SU-DHL-6 (cell line): ENCODE data around the gene MS4A1.

Source experiments
- H2AFZ ChIP-seq: fragments of 200-600 bp; sonication (generic); 2 replicates; pipeline ENCODE4 v1.6.1; 2014; ENCODE audit warnings: low read depth, mild to moderate bottlenecking, moderate library complexity, mixed read lengths, antibody characterized with exemption, low read length; ENCODE audit not compliant: severe bottlenecking
- H3F3A ChIP-seq: fragments of 200-600 bp; shearing (Covaris generic); 2 replicates; pipeline ENCODE4 v1.6.0; 2016; ENCODE audit warnings: antibody characterized with exemption, mild to moderate bottlenecking; ENCODE audit not compliant: insufficient read depth
- H3K27ac ChIP-seq: fragments of 200-600 bp; sonication (generic); 2 replicates; pipeline ENCODE4 v1.5.1; 2016; ENCODE audit warnings: low read depth, mild to moderate bottlenecking, low read length, moderate library complexity, mixed read lengths
- H3K27me3 ChIP-seq: fragments of 200-600 bp; sonication (generic), shearing (Covaris generic); 2 replicates; pipeline ENCODE4 v1.6.0; 2014; ENCODE audit warnings: mild to moderate bottlenecking, low read length
- H3K36me3 ChIP-seq: fragments of 200-600 bp; sonication (generic); 2 replicates; pipeline ENCODE4 v1.6.1; 2014; ENCODE audit warnings: mild to moderate bottlenecking, low read length, mixed read lengths
- H3K4me2 ChIP-seq: fragments of 300-600, 200-600 bp; shearing (Covaris generic), sonication (generic); 2 replicates; pipeline ENCODE4 v1.6.0; 2014; ENCODE audit warnings: low read length, low read depth, mild to moderate bottlenecking; ENCODE audit not compliant: poor library complexity, severe bottlenecking
- H3K4me3 ChIP-seq: fragments of 200-600 bp; sonication (generic); 2 replicates; pipeline ENCODE4 v1.5.1; 2014; ENCODE audit warnings: antibody characterized with exemption, low read length, mild to moderate bottlenecking, mixed read lengths; ENCODE audit not compliant: insufficient read depth, poor library complexity, severe bottlenecking
- H3K79me2 ChIP-seq: fragments of 200-600 bp; sonication (generic); 2 replicates; pipeline ENCODE4 v1.6.1; 2014; ENCODE audit warnings: mild to moderate bottlenecking, low read length, moderate library complexity; ENCODE audit not compliant: insufficient read depth
- H3K9ac ChIP-seq: fragments of 200-600 bp; sonication (generic); 2 replicates; pipeline ENCODE4 v1.7.0; 2014; ENCODE audit warnings: mild to moderate bottlenecking, low read length
- H3K9me2 ChIP-seq: fragments of 200-600 bp; sonication (generic); replicated peaks from 2 replicates; pipeline ENCODE4 v1.6.1; 2014; ENCODE audit warnings: low read length; ENCODE audit not compliant: insufficient read depth
- H3K9me3 ChIP-seq: fragments of 200-600 bp; sonication (generic); 2 replicates; pipeline ENCODE4 v1.6.1; 2014; ENCODE audit warnings: low read length, mixed read lengths; ENCODE audit not compliant: insufficient read depth
- H4K20me1 ChIP-seq: fragments of 200-600 bp; sonication (generic); 2 replicates; pipeline ENCODE4 v1.6.1; 2014; ENCODE audit warnings: low read depth, mild to moderate bottlenecking, antibody characterized with exemption, low read length, moderate library complexity, mixed read lengths
- CTCF ChIP-seq: fragments of 200-600 bp; sonication (generic); IDR thresholded peaks from one replicate; pipeline ENCODE4 v1.5.1; 2017; ENCODE audit warnings: antibody characterized with exemption, mild to moderate bottlenecking, low read length, moderate library complexity; ENCODE audit not compliant: insufficient read depth, poor library complexity, severe bottlenecking
- EZH2phosphoT487 ChIP-seq: fragments of 200-600 bp; sonication (generic), shearing (Covaris generic); conservative IDR thresholded peaks from 2 replicates; pipeline ENCODE4 v1.6.1; 2018; ENCODE audit warnings: mild to moderate bottlenecking, antibody characterized with exemption, low read length, moderate library complexity, mixed read lengths

MS4A1 gene

DNA sequence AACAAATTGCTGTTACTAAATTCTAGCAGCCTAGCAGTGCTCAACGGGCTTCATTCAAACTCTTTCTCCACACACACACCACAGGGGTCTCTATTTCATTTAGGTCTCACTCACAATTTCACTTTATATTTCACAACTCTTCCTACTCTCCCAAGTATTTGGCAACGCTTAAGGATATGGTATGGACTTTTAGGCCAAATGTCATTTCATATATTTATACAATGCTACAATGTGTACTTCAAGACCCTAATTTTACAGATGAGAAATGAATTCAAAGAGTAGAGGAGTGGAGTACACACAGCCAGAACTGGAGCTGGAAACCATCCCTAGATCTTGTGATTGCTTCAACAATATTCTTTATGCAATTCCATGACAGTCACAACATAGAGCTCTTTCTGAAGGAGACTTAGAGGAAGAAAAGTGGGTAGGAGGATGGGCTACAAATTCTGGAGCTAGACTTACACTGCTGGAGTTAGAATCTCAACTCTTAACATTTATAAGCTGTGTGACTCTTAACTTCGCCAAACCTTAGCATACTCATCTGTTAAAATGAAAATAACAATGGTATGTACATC lies 57.1 kb downstream of the MS4A1 start:
- H3K4me3 ChIP-seq: no peak overlapping the region
- H4K20me1 ChIP-seq: no peaks in the 10 kb centered on the region
- H3F3A ChIP-seq: no peaks in the 10 kb centered on the region
- no peak overlapping the region for H3K4me2 ChIP-seq
- no peak overlapping the region for H3K9ac ChIP-seq
- H3K36me3 ChIP-seq: no peaks in the 10 kb centered on the region
- no peak overlapping the region for H2AFZ ChIP-seq
- H3K27me3 ChIP-seq: no peaks in the 10 kb centered on the region
- no peaks in the 10 kb centered on the region for H3K9me2 ChIP-seq
- H3K79me2 ChIP-seq: no peaks in the 10 kb centered on the region
- TF ChIP-seq CTCF (no peak), EZH2phosphoT487 (no peak)
- H3K9me3 ChIP-seq: no peaks in the 10 kb centered on the region
- no peak overlapping the region for H3K27ac ChIP-seq

DNA sequence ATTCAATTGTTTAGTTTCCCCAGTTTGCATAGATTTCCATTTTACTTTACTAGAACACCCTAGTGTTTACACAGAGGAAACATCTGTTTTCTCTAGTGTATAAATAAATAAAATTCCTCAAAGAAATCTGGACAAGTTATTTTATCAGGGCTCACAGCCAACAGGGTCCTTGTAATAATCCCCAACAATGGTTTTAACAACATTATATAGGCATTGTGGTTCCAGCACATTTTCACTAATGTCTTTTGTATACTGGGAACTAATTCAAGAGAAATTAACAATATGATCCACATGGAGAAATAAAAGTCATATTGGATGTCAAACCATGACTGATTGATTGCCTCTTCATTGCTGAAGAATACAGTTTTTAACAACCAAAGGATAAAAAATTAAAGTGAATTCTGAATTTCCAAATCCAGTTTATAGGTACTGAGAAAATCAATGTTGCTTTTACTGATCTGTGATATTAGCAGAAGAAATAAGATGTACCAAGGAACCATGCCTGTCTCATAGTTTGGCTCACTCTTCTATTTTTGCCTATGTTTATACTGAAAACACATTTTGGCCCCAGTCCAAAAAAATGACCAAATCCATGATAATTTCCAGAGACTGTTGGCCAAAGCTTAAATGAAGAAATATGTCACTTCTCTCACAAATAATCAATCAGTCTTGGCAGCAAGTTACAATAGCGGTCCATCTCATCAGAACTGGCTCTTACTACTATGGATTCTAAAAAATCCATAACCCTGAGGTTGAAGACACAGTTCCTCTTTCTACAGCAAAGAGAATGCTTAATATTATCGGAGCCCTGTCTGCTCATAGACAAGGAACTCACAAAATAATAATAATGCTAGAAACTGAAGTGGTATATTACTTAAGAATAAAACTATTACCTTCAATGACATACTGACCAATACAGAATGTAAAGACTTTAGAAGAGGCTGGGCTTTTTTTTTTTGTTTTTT lies 58.1 kb downstream of the MS4A1 start:
- Histone ChIP-seq H3K27ac (no peak overlapping the region), H3K79me2 (no peaks in the 10 kb centered on the region), H3K9ac (no peak overlapping the region), H3F3A (no peaks in the 10 kb centered on the region), H3K27me3 (no peaks in the 10 kb centered on the region), H3K9me2 (no peaks in the 10 kb centered on the region), H3K4me3 (no peak overlapping the region), H3K36me3 (no peaks in the 10 kb centered on the region), H2AFZ (no peak overlapping the region), H3K4me2 (no peak overlapping the region), H3K9me3 (no peaks in the 10 kb centered on the region), H4K20me1 (no peaks in the 10 kb centered on the region)
- TF ChIP-seq EZH2phosphoT487 (no peak), CTCF (no peak)

GRCh38 chr11:60515144-60515855 lies 59.7 kb downstream of the MS4A1 start, which contains the start of gene MS4A13:
Gene MS4A13 (plus strand): TSS chr11:60515392. CDS start chr11:60518084, 2,692 bp downstream.
- no peak within 1 kb of the TSS for H3K4me2 ChIP-seq
- H3K36me3 ChIP-seq: no peaks in the 10 kb centered on the region
- H3K79me2 ChIP-seq: no peaks in the 10 kb centered on the region
- no peak within 1 kb of the TSS for H3K4me3 ChIP-seq
- H3K27ac ChIP-seq: no peak within 1 kb of the TSS
- H3K9ac ChIP-seq: no peak within 1 kb of the TSS
- H3K9me3 ChIP-seq: no peaks in the 10 kb centered on the region
- no peak for TF ChIP-seq CTCF
- TF ChIP-seq EZH2phosphoT487: no peak
- no peaks in the 10 kb centered on the region for H4K20me1 ChIP-seq
- no peaks in the 10 kb centered on the region for H3F3A ChIP-seq
- H2AFZ ChIP-seq: no peak within 1 kb of the TSS
- no peaks in the 10 kb centered on the region for H3K27me3 ChIP-seq
- H3K9me2 ChIP-seq: no peaks in the 10 kb centered on the region
